ENCODE results near the gene NANOS2.
"Not testable (repeated sequence)": the region's sequence is repeated elsewhere in the genome, so short reads cannot be mapped to it uniquely, and the experiment has no call there.

Gene NANOS2

DNA sequence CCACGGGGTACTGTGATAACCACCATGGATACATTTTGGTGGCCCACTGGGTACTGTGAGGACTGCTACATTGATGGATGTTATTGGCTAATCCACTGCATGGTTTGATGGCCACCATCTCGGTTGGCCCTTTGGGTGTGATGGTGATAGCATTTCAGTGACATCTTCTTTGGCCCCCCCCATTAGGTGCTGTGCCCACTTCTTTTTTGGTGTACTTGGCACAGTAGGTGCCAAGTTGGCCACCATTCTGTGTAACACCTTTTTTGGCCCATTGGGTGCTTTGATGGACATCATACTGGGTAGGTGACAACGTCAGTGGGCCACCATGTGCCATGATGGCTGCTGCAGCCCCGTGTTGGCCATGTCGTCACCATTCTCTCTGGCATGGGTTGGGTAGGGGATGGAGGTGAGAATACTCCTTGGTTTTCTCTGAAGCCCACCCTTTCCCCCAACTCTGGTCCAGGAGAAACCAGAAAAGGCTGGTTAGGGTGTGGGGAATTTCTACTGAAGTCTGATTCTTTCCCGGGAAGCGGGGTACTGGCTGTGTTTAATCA is 41.3 kb downstream of the NANOS2 start:
- FAIRE-seq, result no peak

DNA sequence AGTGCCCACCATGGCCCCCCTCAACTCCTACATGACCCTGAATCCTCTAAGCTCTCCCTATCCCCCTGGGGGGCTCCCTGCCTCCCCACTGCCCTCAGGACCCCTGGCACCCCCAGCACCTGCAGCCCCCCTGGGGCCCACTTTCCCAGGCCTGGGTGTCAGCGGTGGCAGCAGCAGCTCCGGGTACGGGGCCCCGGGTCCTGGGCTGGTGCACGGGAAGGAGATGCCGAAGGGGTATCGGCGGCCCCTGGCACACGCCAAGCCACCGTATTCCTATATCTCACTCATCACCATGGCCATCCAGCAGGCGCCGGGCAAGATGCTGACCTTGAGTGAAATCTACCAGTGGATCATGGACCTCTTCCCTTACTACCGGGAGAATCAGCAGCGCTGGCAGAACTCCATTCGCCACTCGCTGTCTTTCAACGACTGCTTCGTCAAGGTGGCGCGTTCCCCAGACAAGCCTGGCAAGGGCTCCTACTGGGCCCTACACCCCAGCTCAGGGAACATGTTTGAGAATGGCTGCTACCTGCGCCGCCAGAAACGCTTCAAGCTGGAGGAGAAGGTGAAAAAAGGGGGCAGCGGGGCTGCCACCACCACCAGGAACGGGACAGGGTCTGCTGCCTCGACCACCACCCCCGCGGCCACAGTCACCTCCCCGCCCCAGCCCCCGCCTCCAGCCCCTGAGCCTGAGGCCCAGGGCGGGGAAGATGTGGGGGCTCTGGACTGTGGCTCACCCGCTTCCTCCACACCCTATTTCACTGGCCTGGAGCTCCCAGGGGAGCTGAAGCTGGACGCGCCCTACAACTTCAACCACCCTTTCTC is 42.3 kb downstream of the NANOS2 start:
- FAIRE-seq, result no peak

DNA sequence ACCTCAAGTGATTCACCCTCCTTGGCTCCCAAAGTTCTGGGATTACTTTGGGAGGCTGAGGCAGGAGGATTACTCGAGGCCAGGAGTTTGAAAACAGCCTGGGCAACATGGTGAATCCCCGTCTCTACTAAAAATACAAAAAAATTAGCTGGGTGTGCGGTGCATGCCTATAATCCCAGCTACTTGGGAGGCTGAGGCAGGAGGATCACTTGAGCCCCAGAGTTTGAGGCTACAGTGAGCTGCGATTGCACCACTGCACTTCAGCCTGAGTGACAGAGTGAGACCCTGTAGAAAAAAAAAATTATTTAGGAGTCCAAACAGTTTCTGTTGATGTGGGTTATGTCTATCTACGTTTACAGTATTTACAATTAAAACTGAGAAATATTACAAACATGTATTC is 43.8 kb downstream of the NANOS2 start:
- no peak for FAIRE-seq

DNA sequence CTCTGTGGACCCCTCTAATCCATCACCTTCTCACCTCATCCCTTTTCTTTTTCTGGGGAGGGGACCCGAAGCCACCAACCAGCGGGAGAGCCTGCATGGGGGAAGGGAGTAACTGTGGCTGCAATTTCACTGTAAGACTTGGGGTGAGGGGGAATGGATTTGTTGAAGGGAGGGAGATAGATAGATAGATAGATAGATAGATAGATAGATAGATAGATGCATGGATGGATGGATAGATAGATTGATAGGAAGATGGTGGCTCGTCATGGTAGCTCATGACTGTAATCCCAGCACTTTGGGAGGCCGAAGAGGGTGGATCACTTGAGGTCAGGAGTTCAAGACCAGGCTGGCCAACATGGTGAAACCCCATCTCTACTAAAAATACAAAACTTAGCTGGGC is 47.3 kb downstream of the NANOS2 start:
- not testable (repeated sequence) for FAIRE-seq

DNA sequence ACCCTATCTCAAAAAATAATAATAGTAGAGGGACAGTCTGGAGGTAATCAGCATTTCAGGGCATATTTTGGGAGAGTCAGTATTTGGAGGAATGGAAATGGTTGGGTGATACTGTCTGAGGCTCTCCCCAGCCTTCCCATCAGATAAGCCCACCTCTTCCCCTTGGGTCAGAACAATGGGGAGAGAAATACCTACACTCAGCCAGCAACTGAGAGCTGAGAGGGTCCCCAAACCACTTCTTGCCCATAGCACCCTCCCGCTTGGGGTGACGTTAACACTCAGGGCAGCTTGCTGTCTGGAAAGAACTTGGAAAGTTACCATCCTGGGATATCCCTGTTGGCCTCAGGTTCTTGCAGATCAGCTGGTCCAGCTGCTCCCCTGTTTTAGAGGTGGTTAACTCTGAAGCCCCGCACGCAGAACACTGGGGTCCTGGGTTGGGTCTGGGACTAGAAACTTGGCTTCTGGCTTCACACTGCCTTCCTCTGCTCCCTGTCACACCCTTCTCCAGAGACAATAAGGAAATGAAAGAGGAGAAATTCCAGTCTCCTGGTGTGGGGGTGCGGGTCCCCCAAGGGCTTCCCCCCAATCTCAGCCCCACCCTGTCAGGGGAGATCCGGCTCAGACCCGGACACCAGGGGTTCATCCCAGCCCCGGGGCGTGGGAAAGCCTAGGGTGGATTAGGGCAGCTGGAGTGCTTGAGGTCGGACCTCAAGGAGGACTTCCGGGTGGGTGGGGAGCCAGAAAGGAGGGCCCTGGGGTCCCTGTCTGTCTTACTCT is 48.0 kb downstream of the NANOS2 start:
- no peak for FAIRE-seq

DNA sequence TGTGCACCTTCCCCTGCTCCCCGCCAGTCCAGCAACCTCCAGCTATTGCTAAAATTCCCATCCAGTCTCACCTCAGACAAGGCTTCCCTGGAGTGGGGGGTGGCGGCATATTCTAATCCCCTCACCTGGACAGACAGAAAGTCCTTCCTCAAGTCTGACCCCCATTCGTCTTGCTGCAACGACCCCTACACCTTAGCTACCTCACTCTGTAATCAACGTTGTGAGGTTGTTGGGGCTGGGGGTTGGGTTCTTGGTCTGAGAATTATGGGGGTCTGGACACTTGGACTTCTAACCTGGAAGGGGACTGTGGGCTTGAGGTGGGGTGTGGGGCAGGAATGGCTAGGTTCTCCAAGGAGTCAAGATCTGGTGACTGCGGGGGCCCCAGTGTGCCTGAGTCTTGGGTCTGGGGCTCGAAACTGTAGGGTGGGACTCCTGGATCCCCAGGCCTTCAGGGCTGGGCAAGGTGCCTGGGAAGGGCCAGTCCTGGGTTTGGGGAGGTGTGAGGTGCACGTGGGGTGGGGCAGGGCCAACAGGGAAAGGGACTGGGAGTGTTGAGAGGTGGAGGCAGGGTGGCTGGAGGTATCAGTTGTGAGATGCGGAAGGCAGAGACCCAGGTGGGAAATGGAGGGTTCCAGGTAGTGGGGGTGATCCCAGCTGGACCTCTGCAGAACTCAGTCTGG is 49.2 kb downstream of the NANOS2 start:
- FAIRE-seq, result no peak

DNA sequence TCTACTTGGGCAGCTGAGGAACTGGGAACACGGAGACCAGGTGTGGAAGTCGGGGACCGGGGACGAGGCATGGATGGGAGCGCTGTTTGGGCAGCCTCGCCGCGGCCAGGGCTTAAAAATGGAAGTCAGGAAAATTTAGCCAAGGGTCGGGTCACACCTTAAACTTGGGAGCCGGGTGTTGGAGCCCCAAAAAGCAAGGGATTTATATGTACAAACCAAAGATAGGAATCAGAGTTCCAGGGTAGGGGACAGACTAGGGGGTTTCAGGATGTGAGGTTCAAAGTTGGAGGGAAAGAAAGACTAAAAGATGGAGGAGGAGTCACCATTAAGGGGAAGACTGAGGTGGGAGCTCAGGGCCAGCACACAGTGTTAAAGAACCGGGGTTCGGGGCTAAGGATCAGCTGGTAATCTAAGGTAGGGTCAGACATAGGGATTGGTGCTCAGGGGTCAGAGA is 49.9 kb downstream of the NANOS2 start:
- FAIRE-seq, result no peak

DNA sequence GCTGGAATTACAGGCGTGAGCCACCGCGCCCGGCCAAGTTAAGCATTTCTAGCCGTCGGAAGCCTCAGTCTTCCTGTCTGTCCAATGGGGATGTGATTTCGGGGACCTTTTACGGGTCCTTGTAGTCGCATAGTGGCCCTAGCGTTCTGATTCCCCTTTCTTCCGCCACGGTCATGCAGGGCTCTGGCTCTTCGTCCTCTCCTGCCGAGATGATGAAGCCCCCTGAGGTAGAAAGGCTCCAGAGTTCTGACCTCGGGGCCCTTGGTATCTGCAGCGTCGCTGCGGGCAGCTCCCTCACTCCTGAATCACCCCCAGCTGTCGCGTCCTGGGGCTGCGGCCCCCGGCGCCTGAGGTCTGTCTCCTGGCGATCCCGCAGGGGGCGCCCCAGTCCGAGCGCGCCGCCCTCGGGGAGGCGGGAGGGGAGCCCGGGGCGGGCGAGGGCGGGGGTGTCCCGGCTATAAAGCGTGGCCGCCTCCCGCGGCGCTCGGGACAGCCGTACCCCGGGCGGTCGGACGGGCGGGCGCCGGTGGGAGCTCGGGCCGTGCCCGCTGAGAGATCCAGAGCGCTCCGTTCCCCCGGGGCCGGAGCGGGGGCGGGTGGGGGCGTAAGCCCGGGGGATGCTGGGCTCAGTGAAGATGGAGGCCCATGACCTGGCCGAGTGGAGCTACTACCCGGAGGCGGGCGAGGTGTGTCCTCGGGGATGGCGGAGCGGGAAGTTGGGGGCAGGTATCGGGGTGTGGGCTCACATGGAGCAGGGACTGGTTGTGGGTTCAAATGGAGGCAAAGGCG is 50.5 kb downstream of the NANOS2 start, which contains the start of gene FOXA3:
Gene FOXA3 (plus strand): TSS at position 487 of the 789 bp plus-strand sequence. CDS start 131 bp downstream, at position 618.
- FAIRE-seq, result no peak

DNA sequence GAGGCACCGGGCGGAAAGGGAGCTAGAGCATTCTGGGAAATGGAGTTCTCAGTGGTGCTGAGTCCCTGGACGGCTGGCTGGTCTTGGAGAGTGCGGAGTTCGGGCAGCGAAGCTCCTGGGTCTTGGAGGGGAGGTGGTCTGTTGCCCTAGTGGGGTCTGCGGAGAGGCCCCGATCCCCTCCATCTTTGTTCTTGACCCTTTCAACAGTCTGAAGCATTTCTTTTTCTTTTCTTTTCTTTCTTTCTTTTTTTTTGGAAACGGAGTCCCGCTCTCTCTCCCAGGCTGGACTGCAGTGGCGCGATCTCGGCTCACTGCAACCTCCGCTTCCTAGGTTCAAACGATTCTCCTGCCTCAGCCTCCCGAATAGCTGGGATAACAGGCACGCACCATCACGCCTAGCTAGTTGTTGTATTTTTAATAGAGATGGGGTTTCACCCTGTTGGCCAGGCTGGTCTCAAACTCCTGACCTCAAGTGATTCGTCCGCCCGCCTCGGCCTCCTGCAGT is 51.2 kb downstream of the NANOS2 start:
- no peak for FAIRE-seq
